HepG2 (cell line): ENCODE data around the gene GATD1. TPM values are rescaled to one million over a fixed set of nuclear protein-coding genes. Genes with fewer than 3 reads are reported as not detected.

ENCODE experiments used
- BCL3 ChIP-seq: sonication (generic); formaldehyde crosslinking; IDR thresholded peaks from 2 replicates; pipeline ENCODE4 v1.5.1; 2020; ENCODE audit warnings: mild to moderate bottlenecking, missing genetic modification reagents, moderate library complexity
- ELF3 ChIP-seq: IDR thresholded peaks from 2 replicates; pipeline ENCODE4 v1.6.1; 2016; ENCODE audit warnings: missing genetic modification reagents, missing compliant biosample characterization
- FLYWCH1 ChIP-seq: sonication (generic); formaldehyde crosslinking; IDR thresholded peaks from 2 replicates; pipeline ENCODE4 v1.8.1; 2023; ENCODE audit warnings: mild to moderate bottlenecking, missing genetic modification reagents
- HDAC2 ChIP-seq: sonication (generic); formaldehyde crosslinking; IDR thresholded peaks from 2 replicates; pipeline ENCODE4 v1.4.0; 2020; ENCODE audit warnings: missing genetic modification reagents
- MXD3 ChIP-seq: IDR thresholded peaks from 2 replicates; pipeline ENCODE4 v1.6.1; 2016; ENCODE audit warnings: mild to moderate bottlenecking, missing biosample characterization, missing genetic modification reagents
- PCBP1 ChIP-seq: fragments of 200-400 bp; formaldehyde crosslinking; IDR thresholded peaks from 2 replicates; pipeline ENCODE4 v1.6.1; 2017; ENCODE audit warnings: mild to moderate bottlenecking, low read depth, low read length, borderline replicate concordance
- PCBP2 ChIP-seq: fragments of 200-400 bp; formaldehyde crosslinking; optimal IDR thresholded peaks from 2 replicates; pipeline ENCODE3; 2018; ENCODE audit warnings: low read length, low read depth; ENCODE audit not compliant: poor library complexity, severe bottlenecking
- POLR2G ChIP-seq: fragments of 200-400 bp; formaldehyde crosslinking; IDR thresholded peaks from 2 replicates; pipeline ENCODE4 v1.6.1; 2018; ENCODE audit warnings: mild to moderate bottlenecking, low read depth, low read length, moderate library complexity
- RBFOX2 ChIP-seq: fragments of 200-400 bp; formaldehyde crosslinking; IDR thresholded peaks from 2 replicates; pipeline ENCODE4 v1.6.1; 2017; ENCODE audit warnings: low read depth, mild to moderate bottlenecking, low read length
- REPIN1 ChIP-seq: sonication (generic); formaldehyde crosslinking; IDR thresholded peaks from 2 replicates; pipeline ENCODE4 v1.8.0; 2022; ENCODE audit warnings: missing genetic modification reagents, low read depth, mild to moderate bottlenecking, borderline replicate concordance
- SALL1 ChIP-seq: sonication (generic); formaldehyde crosslinking; IDR thresholded peaks from 2 replicates; pipeline ENCODE4 v1.8.0; 2022; ENCODE audit warnings: mild to moderate bottlenecking, missing genetic modification reagents
- SALL2 ChIP-seq: sonication (generic); formaldehyde crosslinking; IDR thresholded peaks from 2 replicates; pipeline ENCODE4 v1.8.1; 2023; ENCODE audit warnings: mild to moderate bottlenecking, missing genetic modification reagents, inconsistent platforms
- TRIM24 ChIP-seq: sonication (generic); formaldehyde crosslinking; IDR thresholded peaks from 2 replicates; pipeline ENCODE4 v1.8.0; 2022; ENCODE audit warnings: mild to moderate bottlenecking, missing genetic modification reagents
- ZBTB2 ChIP-seq: sonication (generic); formaldehyde crosslinking; IDR thresholded peaks from 2 replicates; pipeline ENCODE4 v1.8.0; 2022; ENCODE audit warnings: low read depth, missing genetic modification reagents
- ZBTB25 ChIP-seq: IDR thresholded peaks from 2 replicates; pipeline ENCODE4 v1.6.1; 2018; ENCODE audit warnings: missing genetic modification reagents
- ZFP91 ChIP-seq: sonication (generic); formaldehyde crosslinking; IDR thresholded peaks from 2 replicates; pipeline ENCODE4 v1.9.0; 2022; ENCODE audit warnings: missing genetic modification reagents, mild to moderate bottlenecking, borderline replicate concordance
- ZFY ChIP-seq: sonication (generic); formaldehyde crosslinking; IDR thresholded peaks from 2 replicates; pipeline ENCODE4 v1.4.0; 2020; ENCODE audit warnings: missing genetic modification reagents
- ZNF337 ChIP-seq: sonication (generic); formaldehyde crosslinking; IDR thresholded peaks from 2 replicates; pipeline ENCODE4 v1.5.1; 2020; ENCODE audit warnings: missing genetic modification reagents, low read depth, mild to moderate bottlenecking, borderline replicate concordance
- ZNF460 ChIP-seq: sonication (generic); formaldehyde crosslinking; IDR thresholded peaks from 2 replicates; pipeline ENCODE4 v1.5.1; 2020; ENCODE audit warnings: missing genetic modification reagents, mild to moderate bottlenecking, borderline replicate concordance
- ZNF468 ChIP-seq: sonication (generic); formaldehyde crosslinking; IDR thresholded peaks from 2 replicates; pipeline ENCODE4 v1.8.0; 2022; ENCODE audit warnings: mild to moderate bottlenecking, moderate library complexity, missing genetic modification reagents
- ZNF576 ChIP-seq: sonication (generic); formaldehyde crosslinking; IDR thresholded peaks from 2 replicates; pipeline ENCODE4 v1.4.0; 2020; ENCODE audit warnings: mild to moderate bottlenecking, missing genetic modification reagents
- ZSCAN21 ChIP-seq: sonication (generic); formaldehyde crosslinking; IDR thresholded peaks from 2 replicates; pipeline ENCODE4 v1.8.0; 2022; ENCODE audit warnings: mild to moderate bottlenecking, missing genetic modification reagents, moderate library complexity, borderline replicate concordance
- polyA plus RNA-seq, 8 experiments: library from polyadenylated mRNA; depleted of rRNA in 3 of 8; stranded (reverse) in 7 of 8; unstranded in 1 of 8; fragments of >200 nt; fragmentation: Illumina TruSeq in 4 of 8; extraction: Trizol in 4 of 8; gene quantifications; 2 replicates each; pipeline versions ENCODE4 v1.2.1 to v1.2.3, GENCODE V29; 2011 to 2016; ENCODE audit warnings: low read depth in 4 of 8, missing spikeins in 1 of 8, mixed read lengths in 1 of 8; ENCODE audit not compliant: insufficient read depth in 1 of 8
- total RNA-seq, 5 experiments: library from RNA; depleted of rRNA; stranded (reverse); fragments of >200 nt; fragmentation: Illumina TruSeq; extraction: Trizol; gene quantifications; 2 replicates each; pipeline ENCODE4 v1.2.3, GENCODE V29; 2016; ENCODE audit warnings: low read depth in 1 of 5

The GATD1 gene
- total and polyA plus RNA-seq, 2 of the 13 experiments (the other 11 are each of a cell fraction or from before 2014, with no cell fraction given): 31.3 to 60.5 TPM

GRCh38 chr11:727859-728748 lies 49.2 kb downstream of the GATD1 start (continued):
- TF ChIP-seq ZFP91 (CRISPR knock-in tag): peak; percentile 57; the same call in 1 of the 2 replicates
- TF ChIP-seq ZNF468 (CRISPR knock-in tag): no peak
- TF ChIP-seq ZNF337 (CRISPR knock-in tag): no peak
- peak; percentile 52 for TF ChIP-seq POLR2G
- TF ChIP-seq ZBTB2 (CRISPR knock-in tag): 0 out of 2 replicates have a peak, but pooled peaks have one; percentile 25
- peak; percentile 89 for TF ChIP-seq RBFOX2
- TF ChIP-seq ZFY (CRISPR knock-in tag): peak; percentile 81
- TF ChIP-seq SALL2 (CRISPR knock-in tag): 0 out of 2 replicates have a peak, but pooled peaks have one; percentile 45
- TF ChIP-seq ZNF576 (CRISPR knock-in tag): 0 out of 2 replicates have a peak, but pooled peaks have one; percentile 64
- TF ChIP-seq ZSCAN21 (CRISPR knock-in tag): peak; percentile 82; the same call in 1 of the 2 replicates
- peak; percentile 56; the same call in 1 of the 2 replicates for TF ChIP-seq PCBP1
- no peak for TF ChIP-seq BCL3 (CRISPR knock-in tag)
- TF ChIP-seq ELF3 (CRISPR knock-in tag): peak; percentile 12; the same call in 1 of the 2 replicates
- TF ChIP-seq REPIN1 (CRISPR knock-in tag): peak; percentile 87
- TF ChIP-seq HDAC2: peak; percentile 42; the same call in 1 of the 2 replicates
- TF ChIP-seq PCBP2: no peak
- peak; percentile 39; the same call in 1 of the 2 replicates for TF ChIP-seq FLYWCH1 (CRISPR knock-in tag)
- TF ChIP-seq MXD3: peak; percentile 49; the same call in 1 of the 2 replicates
- TF ChIP-seq ZBTB25 (CRISPR knock-in tag): peak; percentile 48; the same call in 1 of the 2 replicates
- TF ChIP-seq SALL1 (CRISPR knock-in tag): peak; percentile 25; the same call in 1 of the 2 replicates
- no peak for TF ChIP-seq ZNF460 (CRISPR knock-in tag)
- no peak for TF ChIP-seq TRIM24 (CRISPR knock-in tag)
